Neuronal stem cell (in vitro differentiated cells): ENCODE data around the gene WHRN.

Source experiments
- DNase-seq: peaks from one replicate; pipeline ENCODE4 v3.0.0-alpha.2; 2013; ENCODE audit warnings: low spot score
- H2AFZ ChIP-seq: one replicate; pipeline ENCODE4 v1.6.1; 2013; ENCODE audit warnings: mild to moderate bottlenecking, low read length, inconsistent platforms
- H2AK5ac ChIP-seq: 2 replicates; pipeline ENCODE4 v1.6.1; 2013; ENCODE audit warnings: low read depth, mild to moderate bottlenecking, inconsistent platforms, low read length, moderate library complexity, mixed read lengths
- H2BK120ac ChIP-seq: 2 replicates; pipeline ENCODE4 v1.6.1; 2013; ENCODE audit warnings: low read depth, mild to moderate bottlenecking, inconsistent platforms, low read length, moderate library complexity, mixed read lengths
- H2BK12ac ChIP-seq: one replicate; pipeline ENCODE4 v1.6.1; 2013; ENCODE audit warnings: low read length, inconsistent platforms
- H2BK15ac ChIP-seq: 2 replicates; pipeline ENCODE4 v1.6.1; 2013; ENCODE audit warnings: mild to moderate bottlenecking, low read length, inconsistent platforms, mixed read lengths
- H2BK5ac ChIP-seq: one replicate; pipeline ENCODE4 v1.6.1; 2013; ENCODE audit warnings: inconsistent platforms, mild to moderate bottlenecking, low read length, moderate library complexity
- H3K14ac ChIP-seq: one replicate; pipeline ENCODE4 v1.6.1; 2013; ENCODE audit warnings: low read length, inconsistent platforms
- H3K18ac ChIP-seq: 2 replicates; pipeline ENCODE4 v1.6.1; 2013; ENCODE audit warnings: low read length, inconsistent platforms
- H3K23ac ChIP-seq: 2 replicates; pipeline ENCODE4 v1.6.1; 2013; ENCODE audit warnings: low read depth, mild to moderate bottlenecking, mixed read lengths, low read length, inconsistent platforms; ENCODE audit not compliant: poor library complexity
- H3K27ac ChIP-seq: replicated peaks from 3 replicates; pipeline ENCODE4 v1.5.1; 2013; ENCODE audit warnings: low read length, inconsistent platforms
- H3K27me3 ChIP-seq, 3 experiments: 2 replicates each; pipeline ENCODE4 v1.6.1; 2013; ENCODE audit warnings: low read length in 3 of 3, mild to moderate bottlenecking in 2 of 3, inconsistent platforms in 1 of 3, low read depth in 1 of 3, mixed read lengths in 1 of 3, moderate library complexity in 1 of 3; ENCODE audit not compliant: control insufficient read depth in 3 of 3, insufficient read depth in 3 of 3
- H3K36me3 ChIP-seq, 2 donors: replicated peaks in 1 of 2; 2 replicates each; pipeline ENCODE4 v1.6.1; 2013; ENCODE audit warnings: low read length in 2 of 2; ENCODE audit not compliant: control insufficient read depth in 2 of 2, insufficient read depth in 2 of 2
- H3K4ac ChIP-seq: 2 replicates; pipeline ENCODE4 v1.6.1; 2013; ENCODE audit warnings: inconsistent platforms, mild to moderate bottlenecking, low read length, moderate library complexity
- H3K4me1 ChIP-seq, 2 donors: 1 replicate in 1 of 2; 2 replicates in 1 of 2; pipeline ENCODE4 v1.6.1; 2013; ENCODE audit warnings: low read length in 2 of 2, low read depth in 1 of 2; ENCODE audit not compliant: control insufficient read depth in 2 of 2, insufficient read depth in 1 of 2
- H3K4me2 ChIP-seq: one replicate; pipeline ENCODE4 v1.6.1; 2013; ENCODE audit warnings: mild to moderate bottlenecking, low read length, inconsistent platforms; ENCODE audit not compliant: insufficient read depth, poor library complexity, severe bottlenecking
- H3K4me3 ChIP-seq, 2 donors: 2 replicates each; pipeline ENCODE4 v1.5.1; 2013; ENCODE audit warnings: low read length in 2 of 2, mild to moderate bottlenecking in 2 of 2, inconsistent platforms in 1 of 2, moderate library complexity in 1 of 2
- H3K79me1 ChIP-seq: one replicate; pipeline ENCODE4 v1.6.1; 2013; ENCODE audit warnings: low read depth, mild to moderate bottlenecking, inconsistent platforms, low read length, moderate library complexity
- H3K9ac ChIP-seq: one replicate; pipeline ENCODE4 v1.6.1; 2013; ENCODE audit warnings: mild to moderate bottlenecking, low read depth, low read length, inconsistent platforms; ENCODE audit not compliant: poor library complexity
- H3K9me3 ChIP-seq, 2 donors: replicated peaks in 1 of 2; 2 replicates each; pipeline versions ENCODE3 to v1.6.1; 2013; ENCODE audit warnings: low read length in 2 of 2, mild to moderate bottlenecking in 2 of 2, inconsistent platforms in 1 of 2, low read depth in 1 of 2, mixed read lengths in 1 of 2, moderate library complexity in 1 of 2; ENCODE audit not compliant: control insufficient read depth in 2 of 2, insufficient read depth in 1 of 2
- H4K8ac ChIP-seq: one replicate; pipeline ENCODE4 v1.6.1; 2013; ENCODE audit warnings: low read depth, mild to moderate bottlenecking, inconsistent platforms, low read length, moderate library complexity
- H4K91ac ChIP-seq: one replicate; pipeline ENCODE4 v1.6.1; 2013; ENCODE audit warnings: low read length, low read depth, mild to moderate bottlenecking, inconsistent platforms; ENCODE audit not compliant: poor library complexity
- WGBS, 2 donors: extraction: QIAGEN DNeasy Blood & Tissue Kit; methylation state at CpG; one replicate each; pipeline ENCODE4 v1.1.7; 2013; ENCODE audit warnings: missing lambda C conversion rate in 2 of 2, mixed read lengths in 1 of 2; ENCODE audit not compliant: insufficient read length in 2 of 2, insufficient replicate concordance in 1 of 2; ENCODE audit errors: extremely low coverage in 2 of 2; 5-methylcytosine and 5-hydroxymethylcytosine counted together

Gene WHRN

GRCh38 chr9:114503522-114504340, 1.5 kb downstream of the WHRN start:
- H3K36me3 ChIP-seq: no peaks in the 10 kb centered on the region
- DNase-seq: no peak
- no peak overlapping the region for H3K4ac ChIP-seq
- peak overlapping the region; percentile 88 for H3K4me2 ChIP-seq
- peak overlapping the region; percentile 48 for H2AK5ac ChIP-seq
- H3K27me3 ChIP-seq: peaks cover 0 to 6% (median 3%) of the 10 kb centered on the region in 3 experiments
- H3K23ac ChIP-seq: peak overlapping the region; percentile 67
- H2AFZ ChIP-seq: no peak overlapping the region
- H2BK120ac ChIP-seq: no peak overlapping the region
- no peak overlapping the region for H4K8ac ChIP-seq
- H4K91ac ChIP-seq: no peak overlapping the region
- H2BK15ac ChIP-seq: no peak overlapping the region
- peak overlapping the region; percentile 59 to 86 for H3K4me3 ChIP-seq
- H3K9ac ChIP-seq: no peak overlapping the region
- no peak overlapping the region for H3K14ac ChIP-seq
- H3K4me1 ChIP-seq: peaks cover 25 to 35% of the 10 kb centered on the region in 2 donors
- no peaks in the 10 kb centered on the region for H3K79me1 ChIP-seq
- no CpG with 5 or more reads among the region's 18 CpGs for WGBS, 2 donors
- H3K9me3 ChIP-seq: no peaks in the 10 kb centered on the region
- H2BK5ac ChIP-seq: no peak overlapping the region
- H2BK12ac ChIP-seq: no peak overlapping the region
- H3K27ac ChIP-seq: no peak overlapping the region
- H3K18ac ChIP-seq: no peak overlapping the region

GRCh38 chr9:114503009-114503408, 2.3 kb downstream of the WHRN start:
- H4K8ac ChIP-seq: no peak overlapping the region
- H3K4me3 ChIP-seq: peak overlapping the region in 1 of 2 donors; percentile 48
- no peak overlapping the region for H3K9ac ChIP-seq
- H2BK15ac ChIP-seq: no peak overlapping the region
- peak overlapping the region; percentile 29 for H3K18ac ChIP-seq
- WGBS, 2 donors: no CpG with 5 or more reads among the region's 7 CpGs
- peaks cover 23 to 36% of the 10 kb centered on the region in 2 donors for H3K4me1 ChIP-seq
- H3K14ac ChIP-seq: no peak overlapping the region
- peak overlapping the region; percentile 88 for H2AFZ ChIP-seq
- H3K4me2 ChIP-seq: no peak overlapping the region
- H3K27ac ChIP-seq: no peak overlapping the region
- no peaks in the 10 kb centered on the region for H3K79me1 ChIP-seq
- H3K36me3 ChIP-seq: no peaks in the 10 kb centered on the region
- H3K23ac ChIP-seq: no peak overlapping the region
- no peak overlapping the region for H4K91ac ChIP-seq
- H2BK120ac ChIP-seq: no peak overlapping the region
- no peak overlapping the region for H2AK5ac ChIP-seq
- no peak for DNase-seq
- no peak overlapping the region for H2BK5ac ChIP-seq
- H3K4ac ChIP-seq: no peak overlapping the region
- no peak overlapping the region for H2BK12ac ChIP-seq
- peaks cover 0 to 3% (median 3%) of the 10 kb centered on the region in 3 experiments for H3K27me3 ChIP-seq
- H3K9me3 ChIP-seq: no peaks in the 10 kb centered on the region

- H3K79me1 ChIP-seq: no peaks in the 10 kb centered on the region
- H3K4ac ChIP-seq: no peak overlapping the region
- H2BK15ac ChIP-seq: no peak overlapping the region
- H2BK12ac ChIP-seq: no peak overlapping the region
- H3K9me3 ChIP-seq: no peaks in the 10 kb centered on the region
- H4K8ac ChIP-seq: no peak overlapping the region
- peak overlapping the region; percentile 91 for H3K18ac ChIP-seq
- H2AK5ac ChIP-seq: no peak overlapping the region
- no peak overlapping the region for H3K23ac ChIP-seq
- H3K14ac ChIP-seq: no peak overlapping the region
- peak overlapping the region; percentile 83 for H3K27ac ChIP-seq
- H4K91ac ChIP-seq: no peak overlapping the region
- peaks cover 22 to 36% of the 10 kb centered on the region in 2 donors for H3K4me1 ChIP-seq
- no CpG with 5 or more reads among the region's 12 CpGs for WGBS, 2 donors
- peak overlapping the region; percentile 50 for H3K4me2 ChIP-seq
- peak overlapping the region in 1 of 2 donors; percentile 48 for H3K4me3 ChIP-seq
- peak overlapping the region; percentile 35 for H3K9ac ChIP-seq
- H3K27me3 ChIP-seq: peaks cover 0 to 3% (median 3%) of the 10 kb centered on the region in 3 experiments
- H3K36me3 ChIP-seq: no peaks in the 10 kb centered on the region
- H2AFZ ChIP-seq: peak overlapping the region; percentile 88
- peak; percentile 48 for DNase-seq
- no peak overlapping the region for H2BK5ac ChIP-seq
- no peak overlapping the region for H2BK120ac ChIP-seq
Observed at GRCh38 chr9:114501796-114502682, 3.2 kb downstream of the WHRN start.
